ENCODE measurements around the gene GPR62. TPM values are rescaled to one million over a fixed set of nuclear protein-coding genes. Genes with fewer than 3 reads are reported as not detected.

GPR62 gene
- total RNA-seq, 1 donor from 2014 or later = not detected

DNA sequence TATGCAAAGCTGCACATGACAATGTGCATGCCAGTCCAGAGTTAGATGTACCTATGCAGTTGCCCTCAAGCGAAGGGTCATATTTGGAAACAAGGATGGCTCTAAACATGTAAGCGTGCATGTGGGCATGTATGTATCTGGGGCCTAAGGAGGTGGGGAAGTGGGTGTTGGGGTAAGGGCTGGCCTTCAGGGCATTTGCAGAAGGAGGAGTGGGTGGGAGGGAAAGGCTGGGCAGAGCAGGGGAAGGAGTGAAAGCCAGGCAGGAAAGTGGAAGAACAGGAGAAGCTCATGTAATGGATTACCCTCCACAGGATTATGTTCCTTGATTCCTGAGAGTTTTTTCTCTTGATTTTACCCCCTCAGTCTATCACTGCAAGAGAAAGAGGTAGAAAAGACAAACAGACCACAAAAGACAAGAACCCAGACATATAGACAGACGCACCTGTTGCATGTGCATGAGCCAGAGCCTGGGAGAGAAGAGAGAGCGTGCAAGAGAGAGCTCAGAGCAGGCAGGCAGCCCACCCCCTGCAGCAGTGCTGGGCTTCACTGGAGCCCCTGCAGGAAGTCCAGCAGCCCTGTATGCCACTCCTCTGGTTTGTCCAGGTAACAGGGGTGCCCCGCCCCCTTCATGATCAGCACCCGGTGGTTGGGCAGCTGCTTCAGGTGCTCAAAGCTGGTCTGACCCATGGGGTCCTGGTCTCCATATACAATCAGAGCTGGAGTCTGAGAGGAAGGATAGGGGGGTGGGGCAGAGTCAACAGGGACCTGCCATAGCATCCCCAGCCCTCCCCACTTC, 13.9 kb downstream of the GPR62 start:
- DNase-seq (ENCODE audit: low spot score) (no peak), ATAC-seq (no peak)

GRCh38 chr3:51969841-51970240, 14.7 kb downstream of the GPR62 start:
- ATAC-seq (no peak), DNase-seq (ENCODE audit: low spot score) (no peak)

DNA sequence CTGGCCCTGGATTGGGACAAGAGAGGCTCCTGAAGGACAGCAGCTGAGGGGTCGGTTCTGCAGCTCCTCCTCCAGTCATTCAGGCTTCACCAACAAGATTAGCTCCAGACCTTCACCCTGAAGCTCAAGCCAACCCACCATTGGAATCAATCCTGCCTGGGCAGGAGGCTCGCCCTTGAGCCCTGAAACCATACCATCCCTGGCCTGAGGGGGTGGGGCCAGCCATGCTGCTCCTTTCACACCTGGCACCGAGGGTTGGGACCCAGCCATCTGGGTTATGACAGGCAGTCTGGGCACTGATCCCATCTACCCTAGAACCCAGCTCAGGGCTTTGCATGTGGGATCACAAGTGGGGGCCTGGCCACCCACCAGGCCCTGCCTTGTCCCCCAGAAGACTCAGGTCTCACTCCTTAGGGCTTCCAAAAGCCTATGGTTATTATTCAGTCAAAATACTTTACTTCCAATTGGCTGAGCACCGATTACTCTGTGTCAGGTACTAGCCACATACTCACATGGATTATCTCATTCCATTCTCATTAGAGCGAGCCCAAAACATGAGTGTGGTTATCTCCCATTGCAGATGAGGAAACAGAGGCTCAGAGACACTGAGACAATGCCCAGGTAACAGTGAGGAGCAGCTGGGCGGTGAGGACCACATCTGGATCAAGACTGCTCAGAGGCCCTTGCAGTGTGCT, 15.6 kb downstream of the GPR62 start:
- DNase-seq (ENCODE audit: low spot score) (peak; percentile 89), ATAC-seq (peak; percentile 34)

DNA sequence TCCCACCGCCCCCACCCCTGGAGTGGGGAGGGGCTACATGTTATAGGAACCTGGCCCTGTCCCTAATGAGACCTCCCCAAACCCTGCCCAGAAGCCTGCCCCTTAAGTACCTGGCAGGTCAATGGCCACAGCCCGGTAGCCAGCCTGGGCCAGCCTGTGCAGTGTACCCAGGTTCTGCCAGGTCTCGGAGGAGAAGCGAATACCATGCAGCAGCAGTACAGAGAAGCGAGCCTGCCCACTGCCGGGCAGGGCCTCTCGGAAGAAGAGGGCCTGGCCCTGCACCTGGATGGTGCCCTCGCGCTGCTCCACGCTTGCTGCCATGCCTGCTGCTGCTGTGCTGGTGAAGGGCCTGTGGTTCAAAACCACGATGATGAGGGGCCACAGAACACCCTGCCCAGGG, 16.2 kb downstream of the GPR62 start:
- ATAC-seq = no peak
- no peak for DNase-seq (ENCODE audit: low spot score)

DNA sequence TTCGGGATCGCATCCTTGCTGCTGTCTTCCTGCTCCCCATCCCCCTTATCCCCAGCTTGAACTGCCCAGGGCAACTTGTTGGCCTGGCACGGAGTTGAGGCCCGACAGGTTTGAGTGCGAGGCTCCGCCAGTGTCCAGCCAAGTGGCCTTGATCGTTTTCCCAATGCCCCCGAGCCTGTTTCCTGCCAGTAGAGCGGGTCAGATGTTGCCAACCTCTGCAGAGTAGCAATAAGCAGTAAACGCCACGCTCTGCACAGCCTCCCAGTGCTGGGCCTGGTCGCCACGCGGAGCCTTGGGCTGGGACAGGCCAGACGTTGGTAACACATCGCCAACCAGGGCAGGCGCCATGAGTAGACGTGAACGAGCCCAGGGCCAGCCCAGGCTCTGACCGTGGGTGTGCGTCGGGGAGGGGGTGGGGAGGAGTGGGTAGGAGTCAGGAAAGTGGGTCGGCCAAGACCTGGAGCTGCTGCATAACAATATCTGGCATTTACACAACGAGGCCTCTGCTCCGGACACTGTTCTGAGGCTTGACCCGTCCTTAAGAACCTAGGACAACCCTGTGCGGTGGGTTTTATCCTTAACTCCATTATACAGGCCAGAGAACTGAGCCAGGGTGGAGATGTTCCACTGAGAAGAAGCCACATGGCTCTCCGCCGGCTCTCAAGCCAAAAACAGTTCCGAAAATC, 19.2 kb downstream of the GPR62 start:
- peak; percentile 56 for ATAC-seq
- peak; percentile 90 for DNase-seq (ENCODE audit: low spot score)

GRCh38 chr3:51974963-51975851, 20.0 kb downstream of the GPR62 start, which contains the start of gene ABHD14A:
Gene ABHD14A (plus strand): TSS chr3:51975064. CDS start chr3:51975136, 72 bp downstream.
- DNase-seq (ENCODE audit: low spot score) (peak; percentile 93), ATAC-seq (peak; percentile 77)

DNA sequence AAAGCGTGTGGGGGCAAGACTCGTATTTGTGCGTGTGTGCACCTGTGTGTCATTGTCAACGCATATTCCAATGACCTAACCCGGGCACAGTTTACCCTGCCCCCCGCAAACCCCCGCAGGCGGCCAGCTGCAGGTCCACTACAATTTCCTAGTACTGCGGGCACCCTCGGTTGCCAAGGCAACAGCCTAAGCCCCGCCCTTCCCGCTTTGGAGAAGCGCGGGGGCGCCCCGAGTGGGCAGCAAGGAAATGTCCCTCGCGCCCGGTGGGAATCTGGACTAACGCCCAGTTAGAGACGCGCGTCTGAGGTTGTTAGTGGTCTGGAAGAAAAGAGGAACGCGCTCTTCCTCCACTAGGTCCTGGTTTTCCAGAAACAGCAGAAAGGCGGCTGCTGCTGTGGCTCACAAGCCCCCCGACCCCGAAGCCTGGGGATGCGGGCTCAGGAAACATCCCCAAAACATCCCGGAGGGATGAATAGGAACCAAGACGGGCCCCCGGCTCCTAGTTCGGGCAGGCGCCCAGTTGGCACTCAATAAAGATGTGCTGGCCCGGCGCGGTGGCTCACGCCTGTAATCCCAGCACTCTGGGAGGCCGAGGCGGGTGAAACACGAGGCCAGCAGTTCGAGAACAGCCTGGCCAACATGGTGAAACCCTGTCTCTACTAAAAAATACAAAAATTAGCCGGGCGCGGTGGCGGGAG, 20.8 kb downstream of the GPR62 start:
- DNase-seq (ENCODE audit: low spot score) = peak; percentile 75
- ATAC-seq = no peak

DNA sequence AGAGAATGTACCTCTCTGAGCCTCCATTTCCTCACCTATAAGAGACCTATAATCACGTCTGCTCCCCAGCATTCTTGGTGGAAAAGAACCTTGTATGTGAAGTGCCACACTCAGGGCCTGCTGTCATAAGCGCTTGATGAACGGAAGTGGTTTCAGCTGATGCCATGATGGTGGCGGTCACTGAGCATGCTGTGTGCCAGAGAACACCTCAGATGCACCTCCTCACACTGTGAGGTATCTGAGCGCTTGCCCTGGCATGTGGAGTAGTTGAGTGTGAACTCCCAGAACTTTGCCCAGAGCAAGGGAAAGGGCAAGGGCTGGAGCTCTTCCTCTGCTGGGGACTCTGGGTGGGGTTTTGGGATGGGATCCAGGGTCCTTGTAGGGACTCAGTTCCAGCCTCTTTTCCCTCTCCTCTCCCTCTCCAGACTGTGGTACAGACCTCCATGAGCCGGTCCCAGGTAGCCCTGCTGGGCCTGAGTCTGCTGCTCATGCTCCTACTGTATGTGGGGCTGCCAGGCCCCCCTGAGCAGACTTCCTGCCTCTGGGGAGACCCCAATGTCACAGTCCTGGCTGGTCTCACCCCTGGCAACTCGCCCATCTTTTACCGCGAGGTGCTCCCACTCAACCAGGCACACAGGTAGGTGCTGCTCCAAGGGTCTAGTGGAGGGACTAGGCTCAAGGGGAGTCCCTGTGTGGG, 22.4 kb downstream of the GPR62 start:
- no peak for ATAC-seq
- no peak for DNase-seq (ENCODE audit: low spot score)

DNA sequence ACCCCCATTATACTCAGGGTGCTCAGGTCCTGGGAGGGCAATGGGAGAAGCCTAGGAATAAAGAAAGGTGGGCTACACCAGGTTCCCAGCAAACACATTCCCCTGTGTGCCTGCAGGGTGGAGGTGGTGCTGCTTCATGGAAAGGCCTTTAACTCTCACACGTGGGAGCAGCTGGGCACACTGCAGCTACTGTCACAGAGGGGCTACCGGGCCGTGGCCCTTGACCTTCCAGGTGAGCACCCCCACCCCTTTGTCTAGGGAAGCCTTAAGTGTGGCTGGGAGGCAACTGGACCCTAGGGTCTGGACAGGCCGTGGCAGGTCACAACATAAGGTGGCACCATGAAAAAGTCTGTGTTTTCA, 22.9 kb downstream of the GPR62 start:
- ATAC-seq (no peak), DNase-seq (ENCODE audit: low spot score) (no peak)

GRCh38 chr3:51980253-51980652, 25.1 kb downstream of the GPR62 start:
- DNase-seq (ENCODE audit: low spot score) = no peak
- ATAC-seq = no peak

GRCh38 chr3:51982352-51982837, 27.2 kb downstream of the GPR62 start:
- ATAC-seq (peak; percentile 72), DNase-seq (ENCODE audit: low spot score) (peak; percentile 89)

GRCh38 chr3:51982838-51983577, 27.8 kb downstream of the GPR62 start, which contains the start of gene ACY1:
Gene ACY1 (plus strand): TSS chr3:51983535. CDS start chr3:51984065, 530 bp downstream.
- ATAC-seq = peak; percentile 83
- DNase-seq (ENCODE audit: low spot score) = peak; percentile 98

- DNase-seq (ENCODE audit: low spot score) (no peak), ATAC-seq (no peak)
These were observed 28.5 kb downstream of the GPR62 start for GRCh38 chr3:51983578-51984268.

DNA sequence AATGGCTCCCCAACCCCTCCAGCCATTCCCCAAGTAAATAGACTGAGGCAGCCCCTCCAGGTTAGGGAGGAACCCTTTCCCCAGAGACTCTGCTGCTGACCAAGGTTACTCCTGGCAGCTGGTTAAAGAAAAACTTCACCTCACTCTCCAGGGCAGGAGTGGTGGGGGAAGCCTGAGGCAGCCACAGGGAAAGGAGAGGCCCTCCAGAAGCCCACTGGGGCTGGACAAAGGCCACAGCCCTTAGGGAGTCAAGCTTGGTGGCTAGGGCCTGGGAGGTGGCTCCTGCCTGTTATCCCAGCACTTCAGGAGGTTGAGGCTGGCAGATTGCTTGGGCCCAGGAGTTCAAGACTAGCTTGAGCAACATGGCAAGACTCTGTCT, 29.1 kb downstream of the GPR62 start:
- ATAC-seq (no peak), DNase-seq (ENCODE audit: low spot score) (no peak)

DNA sequence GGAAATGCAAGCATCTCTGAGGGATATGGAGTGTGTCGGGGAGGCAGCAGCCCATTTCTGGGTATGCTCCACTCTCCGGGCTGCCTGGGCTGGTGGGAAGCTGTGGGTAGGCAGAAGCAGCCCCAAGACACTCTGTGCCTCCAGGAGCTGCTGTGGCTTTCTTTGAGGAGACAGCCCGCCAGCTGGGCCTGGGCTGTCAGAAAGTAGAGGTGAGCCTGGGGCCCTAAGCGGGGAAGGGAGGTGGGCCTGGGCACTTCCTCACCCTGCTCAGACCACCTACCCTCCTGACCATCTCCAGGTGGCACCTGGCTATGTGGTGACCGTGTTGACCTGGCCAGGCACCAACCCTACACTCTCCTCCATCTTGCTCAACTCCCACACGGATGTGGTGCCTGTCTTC, 29.9 kb downstream of the GPR62 start:
- no peak for ATAC-seq

GRCh38 chr3:51986010-51986947, 31.1 kb downstream of the GPR62 start:
- ATAC-seq = no peak

More for the DNA sequence above, 29.9 kb downstream of the GPR62 start:
- no peak for DNase-seq (ENCODE audit: low spot score)

GRCh38 chr3:51987568-51987967, 32.4 kb downstream of the GPR62 start:
- DNase-seq (ENCODE audit: low spot score) (no peak), ATAC-seq (no peak)

More at GRCh38 chr3:51986010-51986947, 31.1 kb downstream of the GPR62 start:
- DNase-seq (ENCODE audit: low spot score) = no peak
